DND-41 (cell line): Measurements from ENCODE around the gene OR2B2.

ENCODE experiments used
- ATAC-seq: fragments of 200-7000 bp; cut with Tn5 transposase; 3 replicates; pipeline ENCODE4 v1.9.1; 2021; ENCODE audit warnings: low read depth; ENCODE audit not compliant: insufficient read depth
- DNase-seq: peaks from one replicate; pipeline ENCODE4 v3.0.0-alpha.2; 2020
- H2AFZ ChIP-seq: 2 replicates; pipeline ENCODE4 v1.6.0; 2012; ENCODE audit warnings: low read depth, low read length
- H3K27ac ChIP-seq: 2 replicates; pipeline ENCODE4 v1.5.1; 2012; ENCODE audit warnings: low read length, inconsistent platforms
- H3K27me3 ChIP-seq: fragments of 200-600 bp; sonication (generic); 2 replicates; pipeline ENCODE4 v1.6.0; 2012; ENCODE audit warnings: low read length, mild to moderate bottlenecking, inconsistent platforms; ENCODE audit not compliant: insufficient read depth, poor library complexity
- H3K36me3 ChIP-seq: 2 replicates; pipeline ENCODE4 v1.5.1; 2012; ENCODE audit warnings: low read length, inconsistent platforms; ENCODE audit not compliant: insufficient read depth
- H3K4me1 ChIP-seq: 2 replicates; pipeline ENCODE4 v1.5.1; 2012; ENCODE audit warnings: mild to moderate bottlenecking, low read length; ENCODE audit not compliant: insufficient read depth
- H3K4me2 ChIP-seq: 2 replicates; pipeline ENCODE4 v1.6.0; 2012; ENCODE audit warnings: mild to moderate bottlenecking, moderate library complexity, low read length, inconsistent platforms; ENCODE audit not compliant: insufficient read depth
- H3K4me3 ChIP-seq, 2 experiments: fragments of 200-600 bp in 1 of 2; shearing (Covaris generic) in 1 of 2; 2 replicates each; pipeline ENCODE4 v1.5.1; 2012 to 2016; ENCODE audit warnings: inconsistent platforms in 2 of 2, low read length in 2 of 2, mild to moderate bottlenecking in 2 of 2, low read depth in 1 of 2, moderate library complexity in 1 of 2
- H3K79me2 ChIP-seq: 2 replicates; pipeline ENCODE4 v1.6.0; 2012; ENCODE audit warnings: low read length, inconsistent platforms; ENCODE audit not compliant: insufficient read depth
- H3K9ac ChIP-seq: 2 replicates; pipeline ENCODE4 v1.6.0; 2012; ENCODE audit warnings: low read depth, mild to moderate bottlenecking, inconsistent platforms, low read length, moderate library complexity
- H3K9me3 ChIP-seq: 2 replicates; pipeline ENCODE4 v1.5.1; 2012; ENCODE audit warnings: low read length, moderate library complexity, mild to moderate bottlenecking, inconsistent platforms; ENCODE audit not compliant: insufficient read depth, severe bottlenecking
- H4K20me1 ChIP-seq: 2 replicates; pipeline ENCODE4 v1.6.0; 2012; ENCODE audit warnings: low read length; ENCODE audit not compliant: insufficient read depth
- CTCF ChIP-seq: IDR thresholded peaks from 2 replicates; pipeline ENCODE4 v1.5.1; 2012; ENCODE audit warnings: borderline replicate concordance, low read length, moderate library complexity, mild to moderate bottlenecking; ENCODE audit not compliant: poor library complexity, severe bottlenecking; ENCODE audit errors: extremely low read depth
- EZH2 ChIP-seq: IDR thresholded peaks from 3 replicates; pipeline ENCODE4 v1.6.1; 2012; ENCODE audit warnings: borderline replicate concordance, low read depth, mild to moderate bottlenecking, moderate library complexity, low read length, inconsistent platforms; ENCODE audit not compliant: severe bottlenecking

Gene OR2B2

DNA sequence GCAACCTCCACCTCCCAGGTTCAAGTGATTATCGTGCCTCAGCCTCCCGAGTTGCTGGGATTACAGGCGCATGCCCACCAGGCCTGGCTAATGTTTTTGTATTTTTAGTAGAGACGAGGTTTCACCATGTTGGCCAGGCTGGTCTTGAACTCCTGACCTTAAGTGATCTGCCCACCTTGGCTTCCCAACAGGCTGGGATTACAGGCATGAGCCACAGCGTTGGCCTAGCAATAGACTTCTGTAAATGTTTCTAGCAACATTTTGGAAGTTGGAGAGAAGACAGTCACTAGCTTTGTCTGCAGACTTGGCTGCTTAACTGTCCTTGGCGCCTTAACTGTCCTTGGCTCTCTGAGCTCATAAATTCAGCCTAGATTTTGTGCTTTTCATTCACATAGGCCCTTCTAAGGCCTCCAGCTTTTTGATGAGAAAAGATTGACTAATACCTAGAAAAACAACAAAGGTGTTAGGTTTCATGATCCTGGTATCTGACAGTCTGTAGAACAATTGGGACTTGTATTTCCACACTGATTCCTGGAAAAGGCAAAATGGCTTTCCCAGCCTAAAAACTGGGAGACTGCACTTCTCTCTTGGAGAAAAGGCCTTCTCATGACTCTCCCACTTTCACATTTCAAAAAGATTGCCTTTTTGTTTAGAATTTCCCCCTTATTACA, 49.7 kb downstream of the OR2B2 start:
- TF ChIP-seq EZH2, result no peak
- no peak for TF ChIP-seq CTCF
- H2AFZ ChIP-seq, result no peak overlapping the region
- no peaks in the 10 kb centered on the region for H3K27me3 ChIP-seq
- H3K4me3 ChIP-seq, result no peak overlapping the region
- DNase-seq, result no peak
- no peaks in the 10 kb centered on the region for H3K36me3 ChIP-seq
- no peak overlapping the region for H3K9ac ChIP-seq
- peaks cover 7% of the 10 kb centered on the region; the same call in 1 of the 2 replicates for H3K4me1 ChIP-seq
- 0 out of 2 replicates have a peak, but pooled peaks cover 2% of the 10 kb centered on the region for H3K79me2 ChIP-seq
- ATAC-seq, result no peak
- H3K9me3 ChIP-seq, result no peaks in the 10 kb centered on the region
- H3K4me2 ChIP-seq, result no peak overlapping the region
- no peaks in the 10 kb centered on the region for H4K20me1 ChIP-seq
- H3K27ac ChIP-seq, result no peak overlapping the region; the same call in 1 of the 2 replicates

DNA sequence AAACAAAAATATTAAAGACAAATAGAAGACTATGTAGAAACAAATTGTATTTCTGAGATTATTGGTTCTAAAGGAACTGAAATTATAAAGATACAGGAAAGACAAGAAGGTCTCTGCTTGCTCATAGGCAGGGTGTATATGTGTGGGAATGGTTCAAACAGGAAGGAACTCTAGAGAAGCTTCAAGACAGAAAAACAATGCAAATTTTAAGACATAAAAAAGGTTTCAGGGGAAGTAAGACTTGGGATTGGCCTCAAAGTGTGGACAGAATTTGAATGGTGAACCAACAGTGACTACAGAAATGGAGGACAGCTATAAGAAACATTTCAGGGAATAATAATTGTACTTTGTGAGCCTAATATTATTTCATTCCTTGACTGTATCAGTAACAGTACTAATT, 50.3 kb downstream of the OR2B2 start:
- Histone ChIP-seq H2AFZ (no peak overlapping the region), H3K9me3 (no peaks in the 10 kb centered on the region), H3K27me3 (no peaks in the 10 kb centered on the region), H3K9ac (no peak overlapping the region), H3K4me3 (no peak overlapping the region), H3K4me1 (peaks cover 7% of the 10 kb centered on the region; the same call in 1 of the 2 replicates), H3K36me3 (no peaks in the 10 kb centered on the region), H3K79me2 (0 out of 2 replicates have a peak, but pooled peaks cover 2% of the 10 kb centered on the region), H4K20me1 (no peaks in the 10 kb centered on the region), H3K27ac (no peak overlapping the region), H3K4me2 (no peak overlapping the region)
- DNase-seq (no peak), ATAC-seq (no peak)
- TF ChIP-seq EZH2 (no peak), CTCF (no peak)

GRCh38 chr6:27861276-27861840, 50.8 kb downstream of the OR2B2 start:
- DNase-seq, result no peak
- no peak overlapping the region for H3K27ac ChIP-seq

More at GRCh38 chr6:27861276-27861840, 50.8 kb downstream of the OR2B2 start:
- Histone ChIP-seq H3K36me3 (no peaks in the 10 kb centered on the region), H4K20me1 (no peaks in the 10 kb centered on the region), H3K4me3 (no peak overlapping the region), H3K79me2 (0 out of 2 replicates have a peak, but pooled peaks cover 2% of the 10 kb centered on the region), H2AFZ (no peak overlapping the region), H3K4me1 (peaks cover 7% of the 10 kb centered on the region; the same call in 1 of the 2 replicates), H3K9ac (no peak overlapping the region), H3K27me3 (no peaks in the 10 kb centered on the region), H3K9me3 (no peaks in the 10 kb centered on the region), H3K4me2 (no peak overlapping the region)
- TF ChIP-seq CTCF (no peak), EZH2 (no peak)
- ATAC-seq, result no peak
